KMS-11 (cell line): Measurements from ENCODE around the gene KLF9.

ENCODE experiments used
- H2AFZ ChIP-seq: fragments of 200-600 bp; sonication (generic); 2 replicates; pipeline ENCODE4 v1.6.1; 2016; ENCODE audit warnings: antibody characterized with exemption, mixed run types, low read depth
- H3K27ac ChIP-seq: fragments of 200-600 bp; sonication (generic); 2 replicates; pipeline ENCODE4 v1.6.1; 2016; ENCODE audit warnings: mild to moderate bottlenecking, mixed run types
- H3K27me3 ChIP-seq: fragments of 200-600 bp; sonication (generic); 2 replicates; pipeline ENCODE4 v1.6.1; 2017; ENCODE audit warnings: mild to moderate bottlenecking, low read depth, mixed run types, moderate library complexity; ENCODE audit not compliant: insufficient read depth
- H3K36me3 ChIP-seq: fragments of 200-600 bp; sonication (generic); 2 replicates; pipeline ENCODE4 v1.6.1; 2017; ENCODE audit warnings: mild to moderate bottlenecking, mixed run types; ENCODE audit not compliant: insufficient read depth
- H3K4me1 ChIP-seq: fragments of 200-600 bp; sonication (generic); 2 replicates; pipeline ENCODE4 v1.6.1; 2016; ENCODE audit warnings: mild to moderate bottlenecking, low read depth, mixed run types; ENCODE audit not compliant: poor library complexity, severe bottlenecking
- H3K4me2 ChIP-seq: fragments of 200-600 bp; sonication (generic); 2 replicates; pipeline ENCODE4 v1.7.0; 2016; ENCODE audit warnings: mild to moderate bottlenecking, mixed run types
- H3K4me3 ChIP-seq: fragments of 200-600 bp; sonication (generic); IDR thresholded peaks from 2 replicates; pipeline ENCODE4 v1.6.1; 2017; ENCODE audit warnings: low read depth, low read length, mixed read lengths; ENCODE audit not compliant: insufficient read depth
- H3K79me2 ChIP-seq: fragments of 200-600 bp; sonication (generic); 2 replicates; pipeline ENCODE4 v1.6.1; 2016; ENCODE audit warnings: low read depth, mixed run types; ENCODE audit not compliant: insufficient read depth
- H3K9ac ChIP-seq: fragments of 200-600 bp; sonication (generic); 2 replicates; pipeline ENCODE4 v1.6.1; 2016; ENCODE audit warnings: mild to moderate bottlenecking, mixed run types
- H4K20me1 ChIP-seq: fragments of 200-600 bp; sonication (generic); 2 replicates; pipeline ENCODE4 v1.6.1; 2016; ENCODE audit warnings: mild to moderate bottlenecking, mixed run types; ENCODE audit not compliant: insufficient read depth
- CTCF ChIP-seq: fragments of 200-600 bp; sonication (generic); conservative IDR thresholded peaks from 2 replicates; pipeline ENCODE4 v1.6.1; 2017; ENCODE audit warnings: low read depth, mild to moderate bottlenecking, antibody characterized with exemption, low read length, moderate library complexity, mixed read lengths

The KLF9 gene

GRCh38 chr9:70387663-70388062, 26.8 kb downstream of the KLF9 start:
- Histone ChIP-seq H3K79me2 (peaks cover 23% of the 10 kb centered on the region; the same call in 1 of the 2 replicates), H3K36me3 (no peaks in the 10 kb centered on the region), H3K9ac (no peak overlapping the region), H2AFZ (no peak overlapping the region), H3K4me2 (no peak overlapping the region), H3K4me1 (no peaks in the 10 kb centered on the region), H3K27me3 (no peaks in the 10 kb centered on the region), H4K20me1 (no peaks in the 10 kb centered on the region), H3K27ac (no peak overlapping the region), H3K4me3 (no peak overlapping the region)
- no peak for TF ChIP-seq CTCF

- Histone ChIP-seq H3K27me3 (no peaks in the 10 kb centered on the region), H2AFZ (no peak overlapping the region), H3K36me3 (no peaks in the 10 kb centered on the region), H3K79me2 (peaks cover 16% of the 10 kb centered on the region; the same call in 1 of the 2 replicates), H4K20me1 (no peaks in the 10 kb centered on the region), H3K4me1 (no peaks in the 10 kb centered on the region), H3K27ac (no peak overlapping the region), H3K9ac (no peak overlapping the region), H3K4me2 (no peak overlapping the region), H3K4me3 (no peak overlapping the region)
- no peak for TF ChIP-seq CTCF
Measured at GRCh38 chr9:70385426-70385825, 29.0 kb downstream of the KLF9 start.

GRCh38 chr9:70382709-70383605, 31.5 kb downstream of the KLF9 start:
- no peak overlapping the region for H3K27ac ChIP-seq
- H3K4me1 ChIP-seq = no peaks in the 10 kb centered on the region
- H3K27me3 ChIP-seq = no peaks in the 10 kb centered on the region
- no peak overlapping the region for H3K9ac ChIP-seq
- no peaks in the 10 kb centered on the region for H3K36me3 ChIP-seq
- H4K20me1 ChIP-seq = no peaks in the 10 kb centered on the region
- no peak overlapping the region for H2AFZ ChIP-seq
- H3K79me2 ChIP-seq = no peaks in the 10 kb centered on the region
- no peak for TF ChIP-seq CTCF
- H3K4me3 ChIP-seq = no peak overlapping the region
- no peak overlapping the region for H3K4me2 ChIP-seq

- Histone ChIP-seq H3K27ac (no peak overlapping the region), H4K20me1 (no peaks in the 10 kb centered on the region), H3K79me2 (no peaks in the 10 kb centered on the region), H3K36me3 (no peaks in the 10 kb centered on the region), H2AFZ (no peak overlapping the region), H3K9ac (no peak overlapping the region), H3K27me3 (no peaks in the 10 kb centered on the region), H3K4me3 (no peak overlapping the region), H3K4me1 (no peaks in the 10 kb centered on the region), H3K4me2 (no peak overlapping the region)
- no peak for TF ChIP-seq CTCF
Measured at GRCh38 chr9:70382046-70382708, 32.3 kb downstream of the KLF9 start.
